ENCODE results near the gene ATXN7L2.

Gene ATXN7L2

GRCh38 chr1:109476825-109477224, 6.9 kb upstream of the ATXN7L2 start:
- no peak for DNase-seq

GRCh38 chr1:109477821-109478220, 5.9 kb upstream of the ATXN7L2 start:
- DNase-seq, result no peak

GRCh38 chr1:109478806-109479205, 4.9 kb upstream of the ATXN7L2 start:
- no peak for DNase-seq

GRCh38 chr1:109479311-109479710, 4.4 kb upstream of the ATXN7L2 start:
- DNase-seq, result no peak

- no peak for DNase-seq
Observed at GRCh38 chr1:109479901-109480300, 3.8 kb upstream of the ATXN7L2 start.

GRCh38 chr1:109481646-109482045, 2.1 kb upstream of the ATXN7L2 start:
- DNase-seq, result no peak

- DNase-seq, result no peak
Observed at GRCh38 chr1:109482242-109482641, 1.5 kb upstream of the ATXN7L2 start.

GRCh38 chr1:109482791-109483671, 674 bp upstream of the ATXN7L2 start:
- DNase-seq, result no peak

- no peak for DNase-seq
Observed at GRCh38 chr1:109484519-109484975, 842 bp downstream of the ATXN7L2 start.

GRCh38 chr1:109485001-109485400, 1.3 kb downstream of the ATXN7L2 start:
- DNase-seq, result no peak

- no peak for DNase-seq
Observed at GRCh38 chr1:109487261-109487660, 3.6 kb downstream of the ATXN7L2 start.

GRCh38 chr1:109488201-109488600, 4.5 kb downstream of the ATXN7L2 start:
- DNase-seq, result no peak

- no peak for DNase-seq
Observed at GRCh38 chr1:109488696-109489095, 5.0 kb downstream of the ATXN7L2 start.

- DNase-seq, result peak; percentile 75
Observed at GRCh38 chr1:109490029-109490933, 6.6 kb downstream of the ATXN7L2 start.

- DNase-seq, result no peak
Observed at GRCh38 chr1:109490934-109491302, 7.2 kb downstream of the ATXN7L2 start.

- DNase-seq, result no peak
Observed at GRCh38 chr1:109491372-109491771, 7.7 kb downstream of the ATXN7L2 start.

- DNase-seq, result no peak
Observed at GRCh38 chr1:109492779-109493178, 9.1 kb downstream of the ATXN7L2 start.

- no peak for DNase-seq
Observed at GRCh38 chr1:109493227-109493626, 9.5 kb downstream of the ATXN7L2 start.

- peak; percentile 84 for DNase-seq
Observed at GRCh38 chr1:109493805-109494539, 10.3 kb downstream of the ATXN7L2 start, which contains the start of gene CYB561D1. CYB561D1 (plus strand) TSS chr1:109494094; CDS start chr1:109494140, 46 bp downstream.

- DNase-seq, result no peak
Observed at GRCh38 chr1:109495738-109496137, 12.0 kb downstream of the ATXN7L2 start.

GRCh38 chr1:109497449-109498160, 13.9 kb downstream of the ATXN7L2 start:
- peak; percentile 39 for DNase-seq

GRCh38 chr1:109498161-109498801, 14.6 kb downstream of the ATXN7L2 start:
- no peak for DNase-seq
